Inferior parietal cortex (tissue), 1 donor: ENCODE data around the gene COQ5.
"Not testable (repeated sequence)": the region's sequence is repeated elsewhere in the genome, so short reads cannot be mapped to it uniquely, and the experiment has no call there.

ENCODE experiments used
- DNase-seq: peaks from one replicate; pipeline ENCODE4 v3.0.0-alpha.2; 2016; ENCODE audit errors: extremely low spot score

COQ5 gene

DNA sequence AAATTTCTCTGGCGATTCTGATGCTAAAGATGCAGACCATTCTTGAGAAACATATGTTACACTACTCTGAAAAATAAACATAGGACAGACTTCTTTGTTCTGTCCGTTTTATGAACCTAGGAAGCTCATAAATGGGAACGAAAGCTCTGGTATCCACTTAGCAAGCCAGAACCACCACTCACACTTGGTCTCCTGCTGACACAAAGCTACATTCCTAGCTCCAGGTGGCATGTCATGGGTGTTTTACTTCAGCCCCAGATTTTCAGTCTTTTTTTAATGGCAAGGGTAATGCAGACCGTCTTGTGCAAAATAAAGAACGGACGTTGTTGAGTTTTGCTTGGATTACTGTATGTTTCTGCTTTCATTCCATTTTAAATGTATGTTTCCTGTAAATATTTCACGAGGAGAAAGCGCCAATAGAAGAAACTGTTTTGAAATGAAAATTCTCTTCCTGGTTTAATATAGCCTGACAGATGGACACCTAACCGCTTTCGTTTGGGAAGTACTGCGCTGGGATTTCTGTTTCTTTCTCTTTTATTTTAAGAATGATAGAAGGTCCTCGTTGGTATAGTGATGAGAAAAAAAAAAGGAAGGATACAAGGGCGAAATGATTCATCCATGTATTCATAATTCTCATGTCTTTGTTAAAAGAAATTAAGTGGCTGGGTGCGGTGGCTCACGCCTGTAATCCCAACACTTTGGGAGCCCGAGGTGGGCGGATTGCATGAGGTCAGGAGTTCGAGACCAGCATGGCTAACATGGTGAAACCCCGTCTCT is 871 bp upstream of the COQ5 start:
- peak; percentile 59 for DNase-seq

DNA sequence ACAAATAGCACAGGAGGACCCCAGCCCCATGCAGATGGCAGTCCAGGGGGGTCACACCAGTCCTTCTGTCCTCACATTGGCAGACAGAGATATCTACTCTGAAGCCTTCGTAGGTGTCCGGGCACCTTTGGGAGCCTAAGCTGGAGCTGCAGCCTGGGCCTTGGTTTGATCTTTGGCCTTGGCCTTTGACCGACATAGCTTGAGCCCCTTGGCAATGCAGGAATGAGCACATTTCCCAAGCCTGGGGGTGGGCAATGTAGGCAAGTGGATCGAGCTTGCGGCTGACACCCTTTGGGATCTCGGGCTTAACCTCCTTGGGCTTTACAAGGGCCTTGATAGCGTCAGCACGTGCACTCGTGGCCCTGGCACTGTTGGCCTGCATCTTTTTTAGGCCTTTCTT is 6.4 kb downstream of the COQ5 start:
- DNase-seq = no peak

DNA sequence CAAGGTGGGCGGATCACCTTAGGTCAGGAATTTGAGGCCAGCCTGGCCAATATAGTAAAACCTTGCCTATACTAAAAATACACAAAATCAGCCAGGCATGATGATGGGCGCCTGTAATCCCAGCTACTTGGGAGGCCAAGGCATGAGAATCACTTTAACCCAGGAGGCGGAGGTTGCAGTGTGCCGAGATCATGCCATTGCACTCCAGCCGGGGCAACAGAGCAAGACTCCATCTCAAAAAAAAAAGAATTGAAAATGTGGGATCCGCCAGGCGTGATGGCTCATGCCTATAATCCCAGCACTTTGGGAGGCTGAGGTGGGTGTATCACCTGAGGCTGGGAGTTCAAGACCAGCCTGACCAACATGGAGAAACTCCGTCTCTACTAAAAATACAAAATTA is 9.6 kb downstream of the COQ5 start:
- DNase-seq = not testable (repeated sequence)

DNA sequence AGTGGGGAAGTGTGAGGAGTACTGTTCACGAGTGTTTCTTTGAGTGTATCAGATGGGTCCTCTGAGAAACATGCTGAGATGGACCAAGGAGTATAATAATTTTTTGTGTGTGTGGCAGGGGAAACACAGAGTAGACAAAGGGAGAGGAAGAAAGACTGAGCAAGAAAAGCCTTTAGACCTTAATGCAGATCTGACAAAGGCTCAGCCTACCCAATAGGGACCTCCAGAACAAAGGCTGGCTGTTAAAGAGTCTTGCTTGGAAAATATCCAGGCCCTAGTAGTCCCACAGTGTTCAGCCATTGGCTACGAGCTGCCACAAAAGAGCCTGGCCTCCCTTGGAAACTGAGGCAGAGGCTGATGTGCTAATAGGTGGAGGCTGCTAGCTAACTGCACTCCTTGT is 13.5 kb downstream of the COQ5 start:
- DNase-seq = no peak

DNA sequence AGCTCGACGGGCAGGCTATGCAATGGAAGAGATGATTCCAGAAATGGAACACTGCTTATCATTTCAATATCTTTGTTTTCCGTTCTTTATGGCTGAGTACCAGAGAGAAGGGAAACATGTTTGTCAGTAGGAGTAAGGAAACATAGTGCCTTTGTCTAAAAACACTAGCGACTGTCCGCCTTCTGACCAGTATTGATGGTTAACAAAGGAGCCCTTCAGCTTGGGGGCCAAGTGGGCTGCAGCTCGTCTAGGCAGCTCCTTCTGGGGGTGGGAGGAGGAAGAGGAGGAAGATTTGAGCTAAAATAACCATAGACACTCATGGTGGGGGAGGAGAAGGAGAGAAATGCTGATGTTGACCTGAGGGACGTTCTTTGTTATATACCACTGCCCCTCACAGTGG is 15.0 kb downstream of the COQ5 start:
- peak; percentile 62 for DNase-seq

DNA sequence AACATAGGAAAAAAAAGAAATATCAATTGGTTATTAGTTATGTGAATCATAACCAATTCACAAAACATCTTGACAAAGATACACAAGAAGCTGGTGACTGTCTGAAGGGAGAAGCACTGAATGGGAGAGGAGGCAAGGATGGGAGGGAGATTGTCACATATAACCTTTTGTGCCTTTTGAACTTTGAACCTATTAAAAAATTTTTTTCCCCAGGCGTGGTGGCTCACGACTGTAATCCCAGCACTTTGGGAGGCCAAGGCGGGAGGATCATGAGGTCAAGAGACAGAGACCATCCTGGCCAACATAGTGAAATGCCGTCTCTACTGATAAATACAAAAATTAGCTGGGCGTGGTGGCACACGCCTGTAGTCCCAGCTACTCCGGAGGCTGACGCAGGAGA is 20.4 kb downstream of the COQ5 start:
- DNase-seq = no peak

DNA sequence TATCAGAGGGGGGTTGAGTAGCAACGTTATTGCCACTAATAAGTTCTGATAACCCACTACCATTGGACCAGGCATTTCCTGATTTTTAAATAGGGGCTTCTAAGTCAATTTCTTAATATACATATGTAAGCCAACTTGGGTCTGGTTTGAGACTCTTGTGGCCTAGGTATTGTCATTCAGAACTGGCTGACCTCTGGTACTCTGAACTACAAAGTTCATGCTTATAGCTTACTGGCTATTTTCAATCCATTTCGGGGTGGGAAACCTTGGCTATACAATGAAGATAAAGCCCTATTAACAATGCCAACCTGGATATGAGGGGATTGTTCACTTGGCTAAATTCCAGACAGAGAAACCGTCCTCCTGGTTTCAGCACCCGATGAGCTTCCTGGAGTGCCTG is 24.4 kb downstream of the COQ5 start:
- DNase-seq = no peak

DNA sequence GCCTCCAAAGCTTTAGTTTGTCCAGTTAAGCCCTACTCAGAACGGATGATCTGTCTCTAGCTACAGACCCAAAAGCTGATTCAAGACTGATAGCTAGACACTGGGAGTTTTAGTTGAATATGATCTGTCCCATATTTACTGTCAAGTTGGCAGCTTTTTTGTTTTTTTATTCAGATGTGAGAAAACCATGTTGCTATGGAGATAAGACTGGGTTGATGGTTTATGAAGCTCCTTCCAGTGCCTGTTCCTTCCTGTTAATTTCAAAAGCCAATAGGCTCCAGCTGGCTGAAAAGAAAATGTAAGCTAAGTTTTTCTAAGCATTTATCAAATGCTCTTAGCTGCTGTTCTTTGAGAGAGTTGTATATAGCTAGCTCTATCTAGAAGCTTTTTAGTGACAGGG is 28.4 kb downstream of the COQ5 start:
- no peak for DNase-seq

DNA sequence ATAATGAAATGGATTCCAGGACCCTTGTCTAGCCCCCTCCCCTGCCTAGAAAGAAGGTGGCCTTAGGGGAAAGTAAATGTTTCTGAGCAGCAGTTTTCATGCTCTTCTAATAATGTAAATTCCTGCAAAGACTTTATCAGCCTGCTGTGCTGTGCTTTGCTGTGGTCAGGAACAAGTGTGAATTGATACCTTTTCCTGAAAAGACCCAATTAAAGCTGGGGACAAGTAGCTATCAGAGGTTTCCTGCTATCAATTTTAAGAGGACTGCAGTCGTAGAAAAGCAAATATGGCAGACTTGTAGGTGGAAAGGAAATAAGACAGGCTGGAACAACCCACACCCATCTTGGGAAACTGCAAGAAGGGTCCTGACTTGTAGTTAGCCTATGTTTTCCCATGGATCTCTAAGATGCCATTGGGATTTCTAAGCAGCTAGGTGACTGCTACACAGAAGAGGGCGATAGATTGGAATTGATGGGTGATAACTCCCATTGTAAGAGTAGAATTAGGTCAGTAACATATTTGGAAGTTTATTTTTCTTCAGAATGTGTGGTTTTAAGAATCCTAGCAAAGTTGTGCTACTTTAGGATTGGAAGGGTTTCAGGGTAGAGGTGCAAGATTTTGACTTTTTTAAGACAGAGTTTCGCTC is 30.0 kb downstream of the COQ5 start:
- no peak for DNase-seq

DNA sequence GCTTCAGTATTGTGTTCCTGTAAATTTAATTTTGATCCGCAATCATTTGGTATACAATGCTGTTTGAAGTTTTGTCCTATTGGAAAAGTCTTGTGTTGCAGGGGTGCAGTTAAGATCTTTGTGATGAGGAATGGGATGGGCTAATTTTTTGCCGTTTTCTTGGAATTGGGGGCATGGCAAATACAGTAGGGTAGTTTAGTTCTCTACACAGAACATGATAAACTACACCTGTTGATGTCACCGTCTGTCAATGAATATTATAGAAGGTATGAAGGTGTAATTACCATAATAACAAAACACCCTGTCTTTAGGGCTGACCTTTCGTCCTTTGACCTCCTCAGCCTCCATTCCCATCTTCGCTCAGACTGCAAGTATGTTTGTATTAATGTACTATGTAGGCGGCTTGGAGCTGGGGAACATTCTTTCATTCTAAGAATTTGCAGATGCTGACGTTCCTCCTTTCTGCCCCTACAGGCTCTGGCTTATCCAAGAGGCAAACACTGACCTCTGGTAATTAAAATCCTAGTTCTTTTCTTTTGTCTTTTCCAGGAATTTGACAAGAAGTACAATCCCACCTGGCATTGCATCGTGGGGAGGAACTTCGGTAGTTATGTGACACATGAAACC is 31.3 kb downstream of the COQ5 start:
- no peak for DNase-seq

DNA sequence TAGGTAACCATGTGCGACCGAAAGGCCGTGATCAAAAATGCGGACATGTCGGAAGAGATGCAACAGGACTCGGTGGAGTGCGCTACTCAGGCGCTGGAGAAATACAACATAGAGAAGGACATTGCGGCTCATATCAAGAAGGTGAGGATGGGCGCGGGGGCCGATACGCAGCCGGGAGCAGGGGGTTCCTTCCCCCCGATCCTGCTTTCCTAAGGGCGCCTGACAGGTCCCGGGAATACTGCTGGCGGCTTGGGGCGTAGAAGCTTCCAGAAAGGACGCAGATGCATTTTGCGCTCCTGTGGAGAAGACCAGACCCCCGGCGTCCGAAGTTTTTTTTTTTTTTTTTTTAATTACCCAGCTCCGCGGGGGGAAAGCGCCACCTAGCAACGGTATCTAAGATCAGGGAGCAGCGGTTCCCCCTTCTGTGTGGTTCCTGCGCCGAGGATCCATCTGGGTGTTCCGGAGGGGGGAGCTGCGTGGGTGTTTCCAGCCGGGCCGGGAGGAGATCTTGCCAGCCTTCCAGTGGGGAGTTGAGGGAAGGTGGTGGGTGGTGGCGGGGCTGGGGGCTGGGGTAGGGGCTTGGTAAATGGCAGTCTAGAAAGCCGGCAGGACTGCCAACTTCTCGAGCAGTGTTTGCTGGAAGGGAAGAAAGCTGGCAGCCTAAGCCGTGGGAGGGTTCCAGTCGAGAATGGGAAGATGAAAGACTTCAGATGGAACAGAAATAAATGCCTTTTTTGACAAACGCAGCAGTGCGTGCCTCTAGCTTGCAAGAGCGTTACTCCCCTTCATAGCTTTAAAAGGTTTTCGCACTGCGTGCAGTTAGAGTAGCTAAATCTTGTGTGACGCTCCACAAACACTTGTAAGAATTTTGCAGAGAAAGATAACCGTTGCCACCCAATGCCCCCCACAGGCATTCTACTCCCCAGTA is 32.3 kb downstream of the COQ5 start:
- no peak for DNase-seq

DNA sequence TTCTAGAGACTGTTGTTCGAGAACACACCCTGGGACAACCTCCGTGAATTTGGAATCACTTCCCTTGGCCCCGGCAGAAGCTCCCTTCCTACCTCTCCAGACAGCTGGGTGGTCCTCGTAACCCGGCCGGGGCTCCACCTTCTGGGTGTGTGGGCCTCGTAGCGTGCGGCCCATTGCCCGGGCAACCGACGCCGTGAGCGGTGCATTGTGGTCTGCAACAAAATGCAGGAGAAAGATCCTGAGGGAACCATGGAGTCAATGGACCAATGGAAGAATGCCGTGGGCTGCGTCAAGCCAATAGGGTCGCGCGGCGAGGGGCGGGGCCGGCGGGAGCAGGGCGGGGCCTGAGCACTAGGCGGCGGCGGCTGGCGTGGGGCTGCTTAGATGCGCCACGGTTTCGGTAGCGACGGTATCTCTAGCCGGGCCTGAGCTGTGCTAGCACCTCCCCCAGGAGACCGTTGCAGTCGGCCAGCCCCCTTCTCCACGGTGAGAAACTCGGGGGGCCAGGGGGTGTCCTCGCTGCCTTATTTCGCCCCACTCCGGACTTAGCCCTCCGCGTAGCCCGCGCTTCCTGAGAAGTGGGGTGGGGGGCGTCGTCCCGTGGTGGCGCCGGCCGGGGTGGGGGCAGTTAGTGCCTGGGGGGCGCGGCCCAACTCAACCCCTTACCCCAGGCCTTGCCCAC is 33.1 kb downstream of the COQ5 start, which contains the start of gene DYNLL1:
DYNLL1 (plus strand) TSS at position 383 of the 682 bp plus-strand sequence. CDS start 309 bp downstream, outside the sequence.
- DNase-seq = peak; percentile 94

DNA sequence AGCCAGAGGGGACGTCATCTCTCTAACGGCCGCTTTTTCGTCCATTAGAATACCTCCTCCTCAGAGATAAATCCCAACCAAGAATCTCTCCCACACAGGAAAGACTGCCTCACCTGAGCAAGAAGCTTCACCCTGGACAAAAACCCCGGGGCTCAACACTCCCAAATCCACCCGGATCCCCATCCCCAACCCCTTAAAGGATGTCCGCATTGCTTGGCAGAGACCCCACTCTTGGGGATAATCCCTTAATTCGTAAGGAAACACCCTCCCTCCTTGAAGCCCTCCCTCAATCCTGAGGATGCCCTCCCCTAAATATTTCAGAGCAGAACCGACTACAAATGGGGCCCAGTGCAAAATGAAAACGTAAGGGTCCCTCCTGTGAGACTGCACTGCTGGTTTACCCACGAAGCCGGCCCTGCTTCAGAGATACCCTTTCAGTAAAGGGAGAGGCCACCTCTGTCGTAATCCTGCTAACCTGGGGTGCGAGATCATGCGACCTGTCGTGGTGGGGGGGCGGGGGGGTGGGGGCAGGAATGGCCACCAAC is 33.7 kb downstream of the COQ5 start:
- DNase-seq = no peak

DNA sequence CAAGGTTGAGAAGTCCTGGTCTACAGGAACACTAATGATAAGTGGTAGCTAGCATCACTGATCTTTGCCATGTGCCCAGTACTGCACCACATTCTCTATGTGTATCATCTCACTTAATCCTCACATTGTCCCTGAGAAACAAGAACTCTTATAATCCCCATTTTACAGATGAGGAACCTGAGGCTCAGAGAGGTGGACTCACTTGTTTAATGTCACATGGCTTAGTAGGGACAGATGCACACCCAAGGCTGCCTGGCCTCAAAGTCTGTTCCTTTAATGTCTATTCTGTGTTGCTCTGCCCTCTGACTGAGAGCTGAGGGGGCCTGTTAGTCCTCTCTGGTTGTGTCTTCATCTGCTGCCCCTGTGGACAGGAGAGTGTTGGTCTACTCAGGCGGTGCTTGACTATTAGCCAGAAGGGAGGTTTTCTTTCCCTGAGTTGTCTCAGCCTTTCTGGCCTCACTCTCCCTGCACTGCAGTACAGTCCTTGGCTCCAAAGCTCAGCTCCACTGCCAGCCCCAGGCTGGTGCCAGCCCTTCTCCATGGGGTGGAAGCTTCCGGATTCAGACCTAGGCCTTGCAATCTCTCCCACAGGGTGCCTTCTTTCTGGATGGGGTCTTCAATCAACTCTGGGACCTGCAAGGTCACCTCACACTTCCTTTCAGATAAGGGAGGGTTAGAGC is 38.0 kb downstream of the COQ5 start:
- DNase-seq = no peak

DNA sequence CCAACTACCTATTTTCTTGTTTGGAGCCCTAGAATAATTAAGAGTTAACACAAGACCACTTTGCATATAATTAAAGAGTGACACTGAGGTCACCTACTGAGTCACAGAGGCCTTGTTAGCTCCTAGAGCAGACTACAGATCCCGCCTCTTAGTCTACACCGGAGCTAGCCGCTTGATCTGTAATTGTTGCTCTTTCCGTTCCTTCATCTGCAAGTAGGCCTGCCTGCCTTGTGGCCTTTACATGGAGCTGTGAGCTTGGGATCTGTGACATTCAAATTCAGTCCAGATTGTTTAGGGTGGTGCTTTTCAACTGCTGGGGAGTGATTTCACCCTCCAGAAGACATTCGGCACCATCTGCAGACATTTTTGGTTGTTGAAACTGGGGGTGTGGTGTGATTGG is 38.6 kb downstream of the COQ5 start:
- no peak for DNase-seq

DNA sequence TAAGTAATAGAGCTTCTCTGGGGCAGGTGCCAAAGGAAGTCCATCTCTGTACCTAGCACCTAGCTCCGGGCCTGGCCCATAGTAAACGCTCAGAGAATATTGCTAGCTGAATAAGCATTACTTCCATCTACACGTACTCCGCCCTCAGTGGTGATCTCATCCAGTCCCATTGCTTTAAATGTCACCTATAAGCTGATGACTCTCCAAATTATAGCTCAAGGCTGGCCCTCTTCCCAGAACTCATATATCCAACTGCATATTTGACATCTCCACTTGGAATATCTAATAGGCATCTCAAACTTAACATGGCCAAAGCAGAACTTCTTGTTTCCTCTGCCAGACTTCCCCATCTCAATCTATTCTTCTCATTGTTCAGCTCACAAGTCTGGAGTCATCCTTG is 39.9 kb downstream of the COQ5 start:
- DNase-seq = no peak

DNA sequence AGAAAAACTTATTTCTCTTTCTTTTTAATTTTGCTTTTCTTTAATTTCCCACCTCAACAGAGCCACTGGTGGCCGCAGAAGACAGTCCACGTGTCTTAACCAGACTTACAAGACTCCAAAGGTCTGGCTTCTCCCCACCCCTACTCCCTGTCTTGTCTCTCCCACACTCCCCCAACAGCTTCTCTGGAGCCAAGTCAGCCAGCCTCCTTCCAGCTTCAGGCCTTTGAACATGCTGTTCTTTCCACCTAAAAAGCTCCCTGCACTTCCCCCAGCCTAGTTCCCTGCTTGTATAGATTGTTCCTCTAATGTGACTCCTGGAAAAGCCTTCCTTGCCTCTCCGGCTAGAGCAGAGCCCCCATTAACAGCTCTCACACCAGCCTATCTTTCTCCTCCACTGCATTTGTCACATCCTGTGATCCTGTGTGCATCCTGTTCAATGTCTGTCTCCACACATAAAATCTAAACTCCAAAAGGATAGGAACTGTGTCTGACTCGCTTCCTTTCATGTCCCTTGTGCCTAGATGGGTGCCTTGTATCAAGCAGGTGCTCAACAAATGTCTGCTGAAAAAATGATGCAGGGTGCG is 40.8 kb downstream of the COQ5 start:
- DNase-seq = no peak

DNA sequence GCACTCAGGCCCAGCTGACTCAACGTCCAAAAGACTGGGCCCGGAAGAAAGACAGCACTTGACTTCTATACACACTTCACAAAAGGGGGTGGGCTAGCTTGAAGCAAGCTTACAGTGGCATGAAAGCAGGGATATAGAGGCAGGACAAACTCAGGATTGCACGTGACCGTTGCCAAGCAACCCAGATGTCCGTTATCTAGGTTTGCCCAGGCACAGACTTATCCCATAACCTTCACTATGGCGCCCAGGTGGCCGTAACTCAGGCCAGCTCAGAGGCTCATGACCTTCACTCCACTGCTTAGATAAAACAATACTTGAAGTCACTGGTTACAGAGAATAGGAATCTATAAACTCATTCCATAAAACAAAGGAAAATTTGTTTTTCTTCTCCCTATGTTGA is 41.4 kb downstream of the COQ5 start:
- DNase-seq = not testable (repeated sequence)

DNA sequence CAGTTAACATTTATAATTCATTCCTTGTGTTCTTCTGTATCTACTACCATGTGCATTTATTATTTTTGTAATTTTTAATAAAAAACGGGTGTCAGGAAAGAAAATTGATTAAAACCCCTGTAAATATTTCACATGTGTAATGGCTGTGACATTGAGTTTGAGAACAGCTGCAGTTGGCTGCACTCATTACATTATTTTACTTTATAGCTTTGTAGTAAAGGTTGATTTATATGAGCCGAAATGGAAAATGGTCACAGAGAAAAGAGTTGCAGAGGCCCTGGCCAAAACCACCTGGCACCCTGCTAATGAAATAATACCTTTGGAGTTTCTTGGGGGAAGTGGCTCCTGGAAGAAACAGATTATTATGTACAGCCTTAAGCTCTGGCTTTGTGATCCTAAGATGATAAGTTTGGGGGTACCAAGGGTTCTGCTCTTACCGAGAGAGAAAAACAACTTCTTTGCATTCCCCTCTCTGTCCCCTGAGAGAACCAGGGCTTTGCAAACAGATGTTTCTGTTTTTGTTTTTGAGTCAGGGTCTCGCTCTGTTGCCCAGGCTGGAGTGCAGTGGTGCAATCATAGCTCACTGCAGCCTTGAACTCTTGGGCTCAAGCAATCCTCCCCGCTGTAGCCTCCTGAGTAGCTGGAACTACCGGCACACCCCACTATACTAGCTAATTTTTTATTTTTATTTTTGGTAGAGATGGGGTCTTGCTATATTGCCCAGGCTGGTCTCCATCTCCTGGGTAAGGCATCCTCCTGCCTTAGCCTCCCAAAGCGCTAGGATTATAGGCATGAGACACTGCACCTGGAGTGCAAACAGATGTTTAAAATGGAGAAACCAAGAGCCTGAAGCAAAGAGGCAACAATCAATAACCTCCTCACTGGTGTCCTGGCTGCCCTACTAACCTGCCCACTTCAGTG is 42.7 kb downstream of the COQ5 start:
- DNase-seq = no peak
